ENCODE measurements around the gene RPRD1B.
A peak's percentile ranks its signal among the peaks of the same experiment; 100 is the strongest.

The RPRD1B gene

DNA sequence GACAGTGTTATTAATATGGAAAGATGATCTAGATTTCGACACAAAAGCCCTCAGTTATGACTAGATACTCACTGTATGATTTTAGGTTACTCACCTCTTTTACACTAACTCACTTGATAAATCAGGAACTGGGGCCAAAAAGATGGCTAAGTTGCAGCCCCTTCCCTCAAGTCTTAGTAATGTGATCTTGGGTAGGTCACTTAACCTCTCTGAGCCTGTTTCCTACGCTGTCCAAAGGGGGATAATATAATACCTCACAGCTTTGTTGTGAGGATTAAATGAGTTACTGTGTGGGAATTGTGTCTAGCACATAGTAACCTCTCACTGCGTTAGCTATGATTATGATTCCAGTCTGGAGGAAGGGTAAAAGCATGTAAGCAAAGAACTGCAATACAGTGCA is 1.6 kb upstream of the RPRD1B start:
- peak overlapping the region; percentile 83 for H3K27ac ChIP-seq (ENCODE audit: low read depth, low read length, poor library complexity, severe bottlenecking)
- H3K9ac ChIP-seq (ENCODE audit: low read length): peak overlapping the region; percentile 91
- no peaks in the 10 kb centered on the region for H3K27me3 ChIP-seq (ENCODE audit: insufficient read depth, low read length)
- H3K4me2 ChIP-seq (ENCODE audit: low read length): peak overlapping the region; percentile 95
- no peaks in the 10 kb centered on the region for H3F3A ChIP-seq (ENCODE audit: insufficient read depth, low read length)
- H3K79me2 ChIP-seq (ENCODE audit: insufficient read depth, low read length): peaks cover 92% of the 10 kb centered on the region
- peaks cover 50% of the 10 kb centered on the region for H3K4me1 ChIP-seq (ENCODE audit: insufficient read depth, low read length, severe bottlenecking)
- H3K9me2 ChIP-seq (ENCODE audit: low read depth, low read length): no peaks in the 10 kb centered on the region
- peak overlapping the region; percentile 94 for H3K4me3 ChIP-seq (ENCODE audit: low read depth, low read length, poor library complexity, severe bottlenecking)
- no peak overlapping the region for H2AFZ ChIP-seq (ENCODE audit: low read length)
- TF ChIP-seq EZH2 (IDR thresholded peaks at IDR 0.05; ENCODE audit: borderline replicate concordance, low read length): no peak
- peaks cover 6% of the 10 kb centered on the region for H3K9me3 ChIP-seq (ENCODE audit: low read length)
- H4K20me1 ChIP-seq (ENCODE audit: insufficient read depth, low read length): no peaks in the 10 kb centered on the region
- H3K36me3 ChIP-seq (ENCODE audit: insufficient read depth, low read length): peaks cover 53% of the 10 kb centered on the region

DNA sequence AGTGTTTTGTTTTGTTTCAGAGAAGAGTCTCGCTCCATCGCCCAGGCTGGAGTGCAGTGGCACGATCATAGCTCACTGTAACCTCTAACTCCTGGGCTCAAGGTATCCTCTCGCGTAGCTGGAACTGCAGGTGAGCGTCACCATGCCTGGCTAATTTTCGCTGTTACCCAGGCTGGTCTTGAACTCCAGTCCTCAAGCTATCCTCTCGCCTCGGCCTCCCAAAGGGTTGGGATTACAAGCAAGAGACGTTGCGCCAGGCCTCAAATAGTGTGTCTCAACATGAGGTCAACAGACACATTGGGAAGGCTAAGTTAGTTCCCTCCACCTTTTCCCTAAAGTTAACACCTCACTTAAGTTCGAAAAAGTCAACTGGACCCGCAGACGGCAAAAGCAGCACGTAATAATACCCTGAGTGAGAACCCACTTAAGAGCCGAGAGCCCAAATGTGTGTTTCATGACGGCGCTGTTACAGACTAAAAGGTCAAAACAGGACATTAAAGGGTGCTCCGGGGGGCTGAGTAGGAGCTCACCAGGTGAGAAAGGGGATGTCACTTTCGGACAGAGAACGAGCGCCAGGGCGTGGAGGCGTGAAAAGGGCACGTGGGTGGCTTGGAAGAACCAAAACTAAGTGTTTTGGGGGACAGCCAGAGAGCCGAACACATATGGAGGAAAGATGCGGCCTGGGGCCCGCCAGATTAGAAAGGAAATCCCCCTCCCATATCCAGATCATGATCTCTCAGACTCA is 789 bp upstream of the RPRD1B start:
- TF ChIP-seq, protein P1, sequence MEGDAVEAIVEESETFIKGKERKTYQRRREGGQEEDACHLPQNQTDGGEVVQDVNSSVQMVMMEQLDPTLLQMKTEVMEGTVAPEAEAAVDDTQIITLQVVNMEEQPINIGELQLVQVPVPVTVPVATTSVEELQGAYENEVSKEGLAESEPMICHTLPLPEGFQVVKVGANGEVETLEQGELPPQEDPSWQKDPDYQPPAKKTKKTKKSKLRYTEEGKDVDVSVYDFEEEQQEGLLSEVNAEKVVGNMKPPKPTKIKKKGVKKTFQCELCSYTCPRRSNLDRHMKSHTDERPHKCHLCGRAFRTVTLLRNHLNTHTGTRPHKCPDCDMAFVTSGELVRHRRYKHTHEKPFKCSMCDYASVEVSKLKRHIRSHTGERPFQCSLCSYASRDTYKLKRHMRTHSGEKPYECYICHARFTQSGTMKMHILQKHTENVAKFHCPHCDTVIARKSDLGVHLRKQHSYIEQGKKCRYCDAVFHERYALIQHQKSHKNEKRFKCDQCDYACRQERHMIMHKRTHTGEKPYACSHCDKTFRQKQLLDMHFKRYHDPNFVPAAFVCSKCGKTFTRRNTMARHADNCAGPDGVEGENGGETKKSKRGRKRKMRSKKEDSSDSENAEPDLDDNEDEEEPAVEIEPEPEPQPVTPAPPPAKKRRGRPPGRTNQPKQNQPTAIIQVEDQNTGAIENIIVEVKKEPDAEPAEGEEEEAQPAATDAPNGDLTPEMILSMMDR (IDR thresholded peaks at IDR 0.05; ENCODE audit: low read length): no peak
- TF ChIP-seq EZH2 (IDR thresholded peaks at IDR 0.05; ENCODE audit: borderline replicate concordance, low read length): no peak
- H2AFZ ChIP-seq (ENCODE audit: low read length): peak overlapping the region; percentile 28; the same call in 1 of the 2 replicates
- peak overlapping the region; percentile 95 for H3K4me2 ChIP-seq (ENCODE audit: low read length)
- H3K27me3 ChIP-seq (ENCODE audit: insufficient read depth, low read length): no peaks in the 10 kb centered on the region
- H3K9ac ChIP-seq (ENCODE audit: low read length): peak overlapping the region; percentile 91
- peaks cover 6% of the 10 kb centered on the region for H3K9me3 ChIP-seq (ENCODE audit: low read length)
- H4K20me1 ChIP-seq (ENCODE audit: insufficient read depth, low read length): no peaks in the 10 kb centered on the region
- H3K27ac ChIP-seq (ENCODE audit: low read depth, low read length, poor library complexity, severe bottlenecking): peak overlapping the region; percentile 83
- H3K4me1 ChIP-seq (ENCODE audit: insufficient read depth, low read length, severe bottlenecking): peaks cover 58% of the 10 kb centered on the region
- no peaks in the 10 kb centered on the region for H3F3A ChIP-seq (ENCODE audit: insufficient read depth, low read length)
- H3K9me2 ChIP-seq (ENCODE audit: low read depth, low read length): no peaks in the 10 kb centered on the region
- H3K79me2 ChIP-seq (ENCODE audit: insufficient read depth, low read length): peaks cover 92% of the 10 kb centered on the region
- peak overlapping the region; percentile 94 for H3K4me3 ChIP-seq (ENCODE audit: low read depth, low read length, poor library complexity, severe bottlenecking)
- H3K36me3 ChIP-seq (ENCODE audit: insufficient read depth, low read length): peaks cover 57% of the 10 kb centered on the region

DNA sequence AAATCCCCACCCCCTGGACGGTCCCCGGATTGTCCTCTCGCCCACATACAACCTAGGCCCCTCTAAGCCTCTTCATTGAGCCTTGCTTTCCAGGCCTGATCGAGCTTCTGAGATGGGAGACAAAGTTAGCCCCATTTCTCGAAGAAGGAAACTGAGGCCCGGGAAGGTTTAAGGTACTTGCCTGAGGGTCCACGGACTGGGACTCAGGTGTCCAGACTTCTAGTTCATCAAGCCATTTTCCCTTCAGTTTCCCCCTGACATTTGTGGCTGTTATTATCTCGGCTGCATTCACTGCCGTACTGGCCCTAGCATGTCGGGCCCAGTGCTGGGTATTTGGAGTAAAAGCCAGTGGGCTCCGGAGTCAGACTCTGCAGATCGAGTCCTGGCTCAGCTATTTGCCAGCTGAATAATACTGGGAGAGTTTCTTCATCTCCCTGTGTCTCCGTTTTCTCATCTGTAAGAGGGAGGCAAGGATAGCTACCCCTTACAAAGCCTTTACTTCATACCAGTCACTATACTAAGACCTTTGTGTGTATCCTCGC is 633 bp downstream of the RPRD1B start:
- no peaks in the 10 kb centered on the region for H3F3A ChIP-seq (ENCODE audit: insufficient read depth, low read length)
- H3K4me3 ChIP-seq (ENCODE audit: low read depth, low read length, poor library complexity, severe bottlenecking): peak overlapping the region; percentile 94
- H3K79me2 ChIP-seq (ENCODE audit: insufficient read depth, low read length): peaks cover 89% of the 10 kb centered on the region
- H3K9ac ChIP-seq (ENCODE audit: low read length): peak overlapping the region; percentile 91
- H3K27me3 ChIP-seq (ENCODE audit: insufficient read depth, low read length): no peaks in the 10 kb centered on the region
- no peak overlapping the region for H2AFZ ChIP-seq (ENCODE audit: low read length)
- peaks cover 47% of the 10 kb centered on the region for H3K36me3 ChIP-seq (ENCODE audit: insufficient read depth, low read length)
- H3K9me2 ChIP-seq (ENCODE audit: low read depth, low read length): no peaks in the 10 kb centered on the region
- peaks cover 5% of the 10 kb centered on the region for H3K9me3 ChIP-seq (ENCODE audit: low read length)
- H4K20me1 ChIP-seq (ENCODE audit: insufficient read depth, low read length): no peaks in the 10 kb centered on the region
- H3K4me1 ChIP-seq (ENCODE audit: insufficient read depth, low read length, severe bottlenecking): peaks cover 64% of the 10 kb centered on the region
- peak overlapping the region; percentile 95 for H3K4me2 ChIP-seq (ENCODE audit: low read length)
- TF ChIP-seq EZH2 (IDR thresholded peaks at IDR 0.05; ENCODE audit: borderline replicate concordance, low read length): no peak
- TF ChIP-seq, protein P1 (IDR thresholded peaks at IDR 0.05; ENCODE audit: low read length): no peak
- peak overlapping the region; percentile 83 for H3K27ac ChIP-seq (ENCODE audit: low read depth, low read length, poor library complexity, severe bottlenecking)

Data from OCI-LY1 (cell line).